GM12878 (cell line): ENCODE results near the gene LCT. TPM values are rescaled to one million over a fixed set of nuclear protein-coding genes. Genes with fewer than 3 reads are reported as not detected.

Experiments
- ATAC-seq: fragments of 200-7000 bp; cut with Tn5 transposase; 3 replicates; pipeline ENCODE4 v1.9.1; 2020; ENCODE audit warnings: mild to moderate bottlenecking, moderate library complexity
- BruUV-seq: library from RNA; stranded (reverse); fragments of 400-500 nt; replicated peaks from 2 replicates; lab custom pipeline; 2021; lab: Mats Ljungman, UMichigan
- CTCF ChIA-PET: fragments of 300-600 bp; sonication (Branson Sonifier 250); formaldehyde crosslinking; extraction: SDS; loops from one replicate; lab custom pipeline; 2021; ENCODE audit warnings: inconsistent platforms; lab: Yijun Ruan, JAX
- POLR2A ChIA-PET: fragments of 350-600 bp; formaldehyde crosslinking; extraction: SDS; loops from one replicate; lab custom pipeline; 2021; ENCODE audit warnings: inconsistent platforms; lab: Charles Lee
- RAD21 ChIA-PET: fragments of 300-600 bp; sonication (Branson Sonifier 250); formaldehyde crosslinking; loops from one replicate; lab custom pipeline; 2023; ENCODE audit warnings: antibody characterized with exemption; ENCODE audit not compliant: unreplicated experiment; lab: Charles Lee
- SMC1A ChIA-PET: fragments of 300-600 bp; sonication (Branson Sonifier 250); formaldehyde crosslinking; loops from one replicate; lab custom pipeline; 2023; ENCODE audit not compliant: unreplicated experiment, uncharacterized antibody; lab: Charles Lee
- DNase-seq: peaks from one replicate; pipeline ENCODE4 v3.0.0-alpha.2; 2011; ENCODE audit warnings: low read depth, low spot score
- FAIRE-seq: peaks from 3 replicates; lab custom pipeline; 2011; peaks lifted over from hg19 to GRCh38; lab: Jason Lieb, UNC
- H2AFZ ChIP-seq: 2 replicates; pipeline ENCODE4 v1.6.0; 2011; ENCODE audit warnings: low read depth, low read length, control low read depth; ENCODE audit not compliant: control insufficient read depth
- H3K27ac ChIP-seq: 2 replicates; pipeline ENCODE4 v1.5.1; 2011; ENCODE audit warnings: control low read depth; ENCODE audit not compliant: control insufficient read depth, insufficient read depth
- H3K27me3 ChIP-seq, 2 experiments: replicated peaks in 1 of 2; 2 replicates each; pipeline versions ENCODE4 v1.6.0 to v1.6.1; 2011; ENCODE audit warnings: low read length in 1 of 2; ENCODE audit not compliant: control insufficient read depth in 2 of 2, insufficient read depth in 2 of 2
- H3K36me3 ChIP-seq, 2 experiments: 2 replicates each; pipeline ENCODE4 v1.5.1; 2011; ENCODE audit warnings: low read length in 1 of 2; ENCODE audit not compliant: control insufficient read depth in 2 of 2, insufficient read depth in 2 of 2
- H3K4me1 ChIP-seq: 2 replicates; pipeline ENCODE4 v1.6.1; 2011; ENCODE audit warnings: mild to moderate bottlenecking, low read length, moderate library complexity, mixed read lengths; ENCODE audit not compliant: control insufficient read depth, insufficient read depth
- H3K4me2 ChIP-seq: 2 replicates; pipeline ENCODE4 v1.6.0; 2011; ENCODE audit warnings: control low read depth; ENCODE audit not compliant: control insufficient read depth, insufficient read depth
- H3K4me3 ChIP-seq: fragments of 200-600 bp; sonication (generic); 2 replicates; pipeline ENCODE4 v1.5.1; 2016
- H3K79me2 ChIP-seq: 2 replicates; pipeline ENCODE4 v1.6.0; 2011; ENCODE audit warnings: low read length; ENCODE audit not compliant: control insufficient read depth, insufficient read depth
- H3K9ac ChIP-seq: 2 replicates; pipeline ENCODE4 v1.8.0; 2011; ENCODE audit warnings: low read length, control low read depth, mixed read lengths; ENCODE audit not compliant: control insufficient read depth, insufficient read depth
- H3K9me3 ChIP-seq: replicated peaks from 3 replicates; pipeline ENCODE4 v1.5.1; 2011; ENCODE audit warnings: mild to moderate bottlenecking, low read length; ENCODE audit not compliant: control insufficient read depth, insufficient read depth
- H4K20me1 ChIP-seq: 2 replicates; pipeline ENCODE4 v1.6.0; 2011; ENCODE audit not compliant: control insufficient read depth, insufficient read depth
- HDGF ChIP-seq: fragments of 450-650 bp; IDR thresholded peaks from 2 replicates; pipeline ENCODE4 v1.6.1; 2016; ENCODE audit warnings: antibody characterized with exemption
- MTA2 ChIP-seq: fragments of 450-650 bp; IDR thresholded peaks from 2 replicates; pipeline ENCODE4 v1.6.1; 2016; ENCODE audit warnings: low read depth, mild to moderate bottlenecking, moderate library complexity
- MYB ChIP-seq: fragments of 150-350 bp; IDR thresholded peaks from 2 replicates; pipeline ENCODE4 v1.6.1; 2014; ENCODE audit warnings: mild to moderate bottlenecking, low read depth, low read length, borderline replicate concordance
- MYC ChIP-seq: IDR thresholded peaks from 2 replicates; pipeline ENCODE4 v1.6.1; 2011; ENCODE audit warnings: mild to moderate bottlenecking, low read length, moderate library complexity, inconsistent platforms; ENCODE audit not compliant: insufficient read depth, insufficient replicate concordance, insufficient read length, severe bottlenecking
- NRF1 ChIP-seq: conservative IDR thresholded peaks from 2 replicates; pipeline ENCODE4 v1.6.1; 2011; ENCODE audit warnings: mild to moderate bottlenecking, low read depth, low read length, improper control_type of control experiment
- SP1 ChIP-seq: IDR thresholded peaks from one replicate; pipeline ENCODE4 v1.6.1; 2011; ENCODE audit warnings: low read depth, low read length
- SPI1 ChIP-seq: IDR thresholded peaks from 2 replicates; pipeline ENCODE4 v1.6.1; 2011; ENCODE audit warnings: low read depth, mild to moderate bottlenecking, low read length, moderate library complexity, borderline replicate concordance; ENCODE audit not compliant: insufficient read depth
- STAT1 ChIP-seq: fragments of 450-650 bp; conservative IDR thresholded peaks from 2 replicates; pipeline ENCODE4 v1.6.1; 2014; ENCODE audit warnings: antibody characterized with exemption, mild to moderate bottlenecking
- WRNIP1 ChIP-seq: IDR thresholded peaks from 2 replicates; pipeline ENCODE4 v1.6.1; 2011; ENCODE audit warnings: low read depth, low read length, improper control_type of control experiment, borderline replicate concordance
- WGBS: methylation state at CpG from one replicate; pipeline ENCODE4 v1.1.6; 2016; ENCODE audit warnings: low lambda C conversion rate; ENCODE audit not compliant: insufficient replicate concordance, insufficient coverage; ENCODE audit errors: missing lambda C conversion rate; 5-methylcytosine and 5-hydroxymethylcytosine counted together
- in situ Hi-C: fragments of 300-500 bp; cut with MboI; formaldehyde crosslinking; loops from 9 replicates; pipeline ENCODE4 v1.14.3; 2018; ENCODE audit warnings: mixed read lengths
- intact Hi-C: fragments of 100-400 bp; cut with micrococcal nuclease; formaldehyde crosslinking; loops from one replicate; pipeline ENCODE4 v1.14.2; 2022; ENCODE audit not compliant: unreplicated experiment
- polyA plus RNA-seq, 11 experiments: library from polyadenylated mRNA; depleted of rRNA in 4 of 11; unstranded in 6 of 11; stranded (reverse) in 5 of 11; fragments of >200 nt; fragmentation: Nextera tagmentation in 4 of 11; fragmentation: Illumina TruSeq in 1 of 11; extraction: Ambion mirVana in 4 of 11; extraction: Trizol in 1 of 11; gene quantifications; 1 replicate in 1 of 11; 2 replicates in 10 of 11; pipeline versions ENCODE4 v1.2.1 to v1.2.3, GENCODE V29; 2011 to 2016; ENCODE audit warnings: inconsistent platforms in 2 of 11, missing spikeins in 2 of 11, low read depth in 1 of 11
- total RNA-seq, 4 experiments: library from RNA; depleted of rRNA in 3 of 4; stranded (reverse); fragments of >200 nt in 3 of 4; fragmentation: Illumina TruSeq in 1 of 4; extraction: Trizol in 1 of 4; gene quantifications; 2 replicates each; pipeline versions ENCODE4 v1.2.1 to v1.2.3, GENCODE V29; 2013 to 2021
- TF ChIP-seq, protein P1 (sequence below): IDR thresholded peaks from 2 replicates; pipeline ENCODE4 v1.6.1; 2011; ENCODE audit warnings: mild to moderate bottlenecking, low read depth, low read length, moderate library complexity; ENCODE audit not compliant: insufficient replicate concordance
- TF ChIP-seq, protein P2 (sequence below): IDR thresholded peaks from 2 replicates; pipeline ENCODE4 v1.6.1; 2012; ENCODE audit warnings: low read depth, low read length, improper control_type of control experiment
- TF ChIP-seq, protein P3 (sequence below): fragments of 450-650 bp; formaldehyde crosslinking; IDR thresholded peaks from 2 replicates; pipeline ENCODE4 v1.5.0; 2022; ENCODE audit warnings: mild to moderate bottlenecking, missing genetic modification characterization

LCT gene
- total and polyA plus RNA-seq, 10 of the 15 experiments (the other 5 are each of a cell fraction or from before 2014, with no cell fraction given), result 0.02 to 0.09 (median 0.07) TPM; not detected in 3

DNA sequence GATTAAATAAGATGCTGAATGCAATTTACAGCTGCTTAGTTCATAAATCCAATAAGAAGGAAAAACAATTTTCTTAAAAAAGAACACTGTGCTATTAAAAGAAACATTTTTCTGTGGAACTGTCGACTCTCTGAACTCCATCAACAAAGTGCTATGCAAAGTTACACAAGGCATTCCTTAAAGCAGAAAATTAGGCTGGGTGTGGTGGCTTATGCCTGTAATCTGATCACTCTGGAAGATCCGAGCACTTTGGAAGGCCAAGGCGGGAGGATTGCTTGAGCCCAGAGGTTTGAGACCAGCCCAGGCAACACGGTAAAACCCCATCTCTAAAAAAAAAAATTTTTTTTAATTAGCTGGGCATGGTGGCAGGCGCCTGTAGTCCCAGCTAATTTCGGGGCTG, 26.2 kb upstream of the LCT start:
- Histone ChIP-seq H3K4me3 (no peak overlapping the region), H3K36me3 (peaks cover 11 to 27% of the 10 kb centered on the region in 2 experiments), H3K79me2 (no peaks in the 10 kb centered on the region), H3K27ac (no peak overlapping the region), H3K4me1 (no peaks in the 10 kb centered on the region), H3K4me2 (no peak overlapping the region), H3K27me3 (no peaks in the 10 kb centered on the region), H3K9ac (no peak overlapping the region), H2AFZ (no peak overlapping the region), H3K9me3 (no peaks in the 10 kb centered on the region), H4K20me1 (no peaks in the 10 kb centered on the region)
- WGBS, result 98% methylated on average over 6 of the region's 6 CpGs
- DNase-seq (no peak), ATAC-seq (no peak), FAIRE-seq (no peak)
- no peak for TF ChIP-seq MYC
- TF ChIP-seq WRNIP1, result no peak
- no peak for TF ChIP-seq MTA2
- TF ChIP-seq, protein P1, sequence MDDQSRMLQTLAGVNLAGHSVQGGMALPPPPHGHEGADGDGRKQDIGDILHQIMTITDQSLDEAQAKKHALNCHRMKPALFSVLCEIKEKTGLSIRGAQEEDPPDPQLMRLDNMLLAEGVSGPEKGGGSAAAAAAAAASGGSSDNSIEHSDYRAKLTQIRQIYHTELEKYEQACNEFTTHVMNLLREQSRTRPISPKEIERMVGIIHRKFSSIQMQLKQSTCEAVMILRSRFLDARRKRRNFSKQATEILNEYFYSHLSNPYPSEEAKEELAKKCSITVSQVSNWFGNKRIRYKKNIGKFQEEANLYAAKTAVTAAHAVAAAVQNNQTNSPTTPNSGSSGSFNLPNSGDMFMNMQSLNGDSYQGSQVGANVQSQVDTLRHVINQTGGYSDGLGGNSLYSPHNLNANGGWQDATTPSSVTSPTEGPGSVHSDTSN, result no peak
- TF ChIP-seq STAT1, result no peak
- no peak for TF ChIP-seq NRF1
- no peak for TF ChIP-seq HDGF
- TF ChIP-seq, protein P2, sequence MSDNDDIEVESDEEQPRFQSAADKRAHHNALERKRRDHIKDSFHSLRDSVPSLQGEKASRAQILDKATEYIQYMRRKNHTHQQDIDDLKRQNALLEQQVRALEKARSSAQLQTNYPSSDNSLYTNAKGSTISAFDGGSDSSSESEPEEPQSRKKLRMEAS, result no peak
- TF ChIP-seq SPI1, result no peak
- TF ChIP-seq, protein P3, sequence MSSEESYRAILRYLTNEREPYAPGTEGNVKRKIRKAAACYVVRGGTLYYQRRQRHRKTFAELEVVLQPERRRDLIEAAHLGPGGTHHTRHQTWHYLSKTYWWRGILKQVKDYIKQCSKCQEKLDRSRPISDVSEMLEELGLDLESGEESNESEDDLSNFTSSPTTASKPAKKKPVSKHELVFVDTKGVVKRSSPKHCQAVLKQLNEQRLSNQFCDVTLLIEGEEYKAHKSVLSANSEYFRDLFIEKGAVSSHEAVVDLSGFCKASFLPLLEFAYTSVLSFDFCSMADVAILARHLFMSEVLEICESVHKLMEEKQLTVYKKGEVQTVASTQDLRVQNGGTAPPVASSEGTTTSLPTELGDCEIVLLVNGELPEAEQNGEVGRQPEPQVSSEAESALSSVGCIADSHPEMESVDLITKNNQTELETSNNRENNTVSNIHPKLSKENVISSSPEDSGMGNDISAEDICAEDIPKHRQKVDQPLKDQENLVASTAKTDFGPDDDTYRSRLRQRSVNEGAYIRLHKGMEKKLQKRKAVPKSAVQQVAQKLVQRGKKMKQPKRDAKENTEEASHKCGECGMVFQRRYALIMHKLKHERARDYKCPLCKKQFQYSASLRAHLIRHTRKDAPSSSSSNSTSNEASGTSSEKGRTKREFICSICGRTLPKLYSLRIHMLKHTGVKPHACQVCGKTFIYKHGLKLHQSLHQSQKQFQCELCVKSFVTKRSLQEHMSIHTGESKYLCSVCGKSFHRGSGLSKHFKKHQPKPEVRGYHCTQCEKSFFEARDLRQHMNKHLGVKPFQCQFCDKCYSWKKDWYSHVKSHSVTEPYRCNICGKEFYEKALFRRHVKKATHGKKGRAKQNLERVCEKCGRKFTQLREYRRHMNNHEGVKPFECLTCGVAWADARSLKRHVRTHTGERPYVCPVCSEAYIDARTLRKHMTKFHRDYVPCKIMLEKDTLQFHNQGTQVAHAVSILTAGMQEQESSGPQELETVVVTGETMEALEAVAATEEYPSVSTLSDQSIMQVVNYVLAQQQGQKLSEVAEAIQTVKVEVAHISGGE (CRISPR knock-in tag), result no peak
- no peak for TF ChIP-seq SP1
- TF ChIP-seq MYB, result no peak
- ChIA-PET POLR2A (no interaction called here), RAD21 (no interaction called here), CTCF (interaction anchor here (0.9 to 1.0 kb wide), 2 partner anchors 521 to 859 kb away, joined by 3 read pairs; no protein-coding TSS in a partner anchor), SMC1A (interaction anchor here (1.2 to 1.5 kb wide), 4 partner anchors 15 to 103 kb away, joined by 3 read pairs; no protein-coding TSS in a partner anchor)
- no TSS peak for BruUV-seq
- in situ Hi-C loops, result no loop called here
- intact Hi-C loops, result no loop called here
